Ovary (tissue), 3 donors: ENCODE measurements around the gene OCA2.

ENCODE experiments used
- CTCF ChIP-seq, 3 donors: fragments of 450-650 bp in 2 of 3; fragments of 200-600 bp in 1 of 3; IDR thresholded peaks; one replicate each; pipeline versions ENCODE4 v1.5.1 to v1.8.0; 2016 to 2022; ENCODE audit warnings: antibody characterized with exemption in 3 of 3, mild to moderate bottlenecking in 1 of 3
- EP300 ChIP-seq: sonication (generic); formaldehyde crosslinking; IDR thresholded peaks from one replicate; pipeline ENCODE4 v1.6.1; 2017; ENCODE audit warnings: antibody characterized with exemption
- POLR2A ChIP-seq: fragments of 450-650 bp; IDR thresholded peaks from one replicate; pipeline ENCODE4 v1.6.1; 2017; ENCODE audit warnings: antibody characterized with exemption, mild to moderate bottlenecking, moderate library complexity
- donor health status: DM: no; HTN: no; CAD: no.

GRCh38 chr15:27865926-27866325, 233.2 kb downstream of the OCA2 start:
- TF ChIP-seq EP300 (no peak), CTCF (IDR thresholded peaks at IDR 0.05) (no peak), POLR2A (no peak)
